AG04450 (cell line): ENCODE data around the gene MLH3. TPM values are rescaled to one million over a fixed set of nuclear protein-coding genes. Genes with fewer than 3 reads are reported as not detected.
"Not testable (repeated sequence)": the region's sequence is repeated elsewhere in the genome, so short reads cannot be mapped to it uniquely, and the experiment has no call there.

ENCODE experiments used
- CTCF ChIA-PET: fragments of 300-600, 350-600 bp; formaldehyde crosslinking; extraction: SDS; loops from one replicate; lab custom pipeline; 2022; ENCODE audit warnings: antibody characterized with exemption, inconsistent platforms; lab: Charles Lee
- POLR2A ChIA-PET: fragments of 350-600 bp; formaldehyde crosslinking; extraction: SDS; loops from one replicate; lab custom pipeline; 2021; ENCODE audit warnings: antibody characterized with exemption, inconsistent platforms; lab: Yijun Ruan, JAX
- DNase-seq: peaks from one replicate; pipeline ENCODE4 v3.0.0-alpha.2; 2011; ENCODE audit warnings: low read depth, low spot score
- H3K27ac ChIP-seq: one replicate; pipeline ENCODE4 v1.5.1; 2012; ENCODE audit warnings: low read depth, low read length, control low read depth
- H3K27me3 ChIP-seq: one replicate; pipeline ENCODE4 v1.6.0; 2012; ENCODE audit warnings: low read length; ENCODE audit not compliant: control insufficient read depth, insufficient read depth
- H3K4me3 ChIP-seq: 2 replicates; pipeline ENCODE4 v1.5.1; 2011; ENCODE audit warnings: mild to moderate bottlenecking, low read depth, low read length, control low read depth
- H3K9me3 ChIP-seq: 2 replicates; pipeline ENCODE4 v1.5.1; 2012; ENCODE audit warnings: low read length; ENCODE audit not compliant: control insufficient read depth, insufficient read depth
- polyA plus RNA-seq: library from polyadenylated mRNA; depleted of rRNA; stranded (reverse); fragments of >200 nt; gene quantifications from 2 replicates; pipeline ENCODE4 v1.2.3, GENCODE V29; 2011
- TF ChIP-seq, protein P1 (sequence below): IDR thresholded peaks from 2 replicates; pipeline ENCODE4 v1.5.1; 2011; ENCODE audit warnings: low read depth, low read length, control low read depth, inconsistent platforms

The MLH3 gene
- polyA plus RNA-seq, 1 experiment: 16.2 TPM

DNA sequence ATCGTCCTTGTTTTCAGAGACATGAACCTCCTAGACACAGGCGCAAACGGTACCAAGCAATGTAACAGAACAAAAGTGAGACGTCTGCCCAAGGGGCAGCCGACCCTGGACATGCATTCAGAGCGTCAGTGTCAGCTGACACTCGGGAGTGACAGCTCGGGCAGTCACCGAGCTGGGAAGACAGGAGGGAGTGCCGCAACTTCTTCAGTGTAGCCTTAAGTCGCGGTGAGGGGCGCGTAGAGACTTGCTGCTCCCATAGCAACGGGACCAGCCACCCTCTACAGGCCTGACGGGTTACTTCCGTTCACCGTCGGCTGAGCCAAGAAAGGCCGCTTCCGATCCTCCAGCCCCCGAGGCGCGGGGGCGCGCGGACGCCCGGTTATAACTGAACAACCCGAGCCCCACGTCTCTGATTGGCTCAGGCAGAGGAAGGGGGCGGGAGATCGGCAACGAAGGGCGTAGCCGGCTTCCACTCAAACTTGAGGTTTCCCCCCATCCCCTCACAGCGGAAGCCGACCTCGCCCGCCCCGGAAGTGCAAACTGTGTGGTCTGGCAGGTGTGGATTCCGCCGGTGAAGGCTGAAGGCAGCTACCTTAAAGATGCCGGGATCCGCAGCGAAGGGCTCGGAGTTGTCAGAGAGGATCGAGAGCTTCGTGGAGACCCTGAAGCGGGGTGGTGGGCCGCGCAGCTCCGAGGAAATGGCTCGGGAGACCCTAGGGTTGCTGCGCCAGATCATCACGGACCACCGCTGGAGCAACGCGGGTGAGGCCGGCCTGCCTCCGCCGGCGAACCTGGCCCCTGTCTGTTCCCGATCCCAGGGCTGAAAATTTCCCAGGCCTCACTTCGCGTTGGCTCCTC is 48.6 kb downstream of the MLH3 start, which contains the start of gene EIF2B2:
TSS of gene EIF2B2 (plus strand) at position 530 of the 858 bp plus-strand sequence. CDS start at position 600, 70 bp downstream.
- TF ChIP-seq, protein P1, sequence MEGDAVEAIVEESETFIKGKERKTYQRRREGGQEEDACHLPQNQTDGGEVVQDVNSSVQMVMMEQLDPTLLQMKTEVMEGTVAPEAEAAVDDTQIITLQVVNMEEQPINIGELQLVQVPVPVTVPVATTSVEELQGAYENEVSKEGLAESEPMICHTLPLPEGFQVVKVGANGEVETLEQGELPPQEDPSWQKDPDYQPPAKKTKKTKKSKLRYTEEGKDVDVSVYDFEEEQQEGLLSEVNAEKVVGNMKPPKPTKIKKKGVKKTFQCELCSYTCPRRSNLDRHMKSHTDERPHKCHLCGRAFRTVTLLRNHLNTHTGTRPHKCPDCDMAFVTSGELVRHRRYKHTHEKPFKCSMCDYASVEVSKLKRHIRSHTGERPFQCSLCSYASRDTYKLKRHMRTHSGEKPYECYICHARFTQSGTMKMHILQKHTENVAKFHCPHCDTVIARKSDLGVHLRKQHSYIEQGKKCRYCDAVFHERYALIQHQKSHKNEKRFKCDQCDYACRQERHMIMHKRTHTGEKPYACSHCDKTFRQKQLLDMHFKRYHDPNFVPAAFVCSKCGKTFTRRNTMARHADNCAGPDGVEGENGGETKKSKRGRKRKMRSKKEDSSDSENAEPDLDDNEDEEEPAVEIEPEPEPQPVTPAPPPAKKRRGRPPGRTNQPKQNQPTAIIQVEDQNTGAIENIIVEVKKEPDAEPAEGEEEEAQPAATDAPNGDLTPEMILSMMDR: no peak; the same call in 1 of the 2 replicates
- CTCF ChIA-PET: interaction anchor here (1.3 to 1.9 kb wide), 3 partner anchors 58 to 141 kb away, joined by 4 to 7 read pairs (median 6); no protein-coding TSS in a partner anchor

DNA sequence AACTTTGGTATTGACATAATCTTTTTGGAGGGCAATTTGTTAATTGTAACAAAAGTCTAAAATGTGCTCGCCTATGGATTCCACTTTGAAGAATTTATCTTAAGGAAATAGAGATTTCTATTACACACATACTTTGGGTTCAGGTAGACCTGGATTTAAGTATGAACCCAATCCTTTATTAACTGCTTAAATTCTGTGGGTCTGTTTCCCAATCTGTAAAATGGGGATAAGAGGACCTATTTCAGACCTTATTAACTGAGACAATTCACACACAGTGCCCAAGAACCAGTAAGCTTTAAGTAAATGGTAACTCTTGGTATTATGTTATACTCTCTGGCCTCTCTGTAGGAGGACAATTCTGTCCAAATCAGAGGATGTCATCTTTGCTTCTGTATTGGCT is 49.4 kb downstream of the MLH3 start:
- no peaks in the 10 kb centered on the region for H3K27me3 ChIP-seq
- no peaks in the 10 kb centered on the region for H3K9me3 ChIP-seq
- TF ChIP-seq, protein P1: no peak
- POLR2A ChIA-PET: no interaction called here
- no peak overlapping the region for H3K27ac ChIP-seq
- CTCF ChIA-PET: interaction anchor here (0.8 to 1.1 kb wide), 3 partner anchors 57 to 140 kb away, joined by 3 to 4 read pairs (median 3); no protein-coding TSS in a partner anchor
- H3K4me3 ChIP-seq: peak overlapping the region; percentile 91
- no peak for DNase-seq

More for the DNA sequence above, 48.6 kb downstream of the MLH3 start, which contains the start of gene EIF2B2:
- no peaks in the 10 kb centered on the region for H3K9me3 ChIP-seq
- H3K27ac ChIP-seq: peak within 1 kb of the TSS; percentile 71
- POLR2A ChIA-PET: interaction anchor here (0.6 to 1.6 kb wide), 2 partner anchors 21 to 61 kb away, joined by 3 to 8 read pairs; no protein-coding TSS in a partner anchor
- DNase-seq: peak; percentile 85
- peak within 1 kb of the TSS; percentile 91 for H3K4me3 ChIP-seq
- H3K27me3 ChIP-seq: no peaks in the 10 kb centered on the region

- TF ChIP-seq, protein P1: no peak
- ChIA-PET CTCF (interaction anchor here (0.8 to 1.1 kb wide), 3 partner anchors 57 to 139 kb away, joined by 3 to 4 read pairs (median 3); no protein-coding TSS in a partner anchor), POLR2A (no interaction called here)
- H3K27me3 ChIP-seq: no peaks in the 10 kb centered on the region
- no peaks in the 10 kb centered on the region for H3K9me3 ChIP-seq
- H3K27ac ChIP-seq: no peak overlapping the region
- DNase-seq: no peak
- no peak overlapping the region for H3K4me3 ChIP-seq
Measured at GRCh38 chr14:75001261-75001660, 50.0 kb downstream of the MLH3 start.

DNA sequence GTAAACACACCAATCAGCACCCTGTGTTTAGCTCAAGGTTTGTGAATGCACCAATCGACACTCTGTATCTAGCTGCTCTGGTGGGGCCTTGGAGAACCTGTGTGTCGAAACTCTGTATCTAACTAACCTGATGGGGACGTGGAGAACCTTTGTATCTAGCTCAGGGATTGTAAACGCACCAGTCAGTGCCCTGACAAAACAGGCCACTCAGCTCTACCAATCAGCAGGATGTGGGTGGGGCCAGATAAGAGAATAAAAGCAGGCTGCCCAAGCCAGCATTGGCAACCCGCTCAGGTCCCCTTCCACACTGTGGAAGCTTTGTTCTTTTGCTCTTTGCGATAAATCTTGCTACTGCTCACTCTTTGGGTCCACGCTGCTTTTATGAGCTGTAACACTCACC is 55.5 kb downstream of the MLH3 start:
- H3K4me3 ChIP-seq, CTCF ChIA-PET, H3K27me3 ChIP-seq, DNase-seq, H3K9me3 ChIP-seq, POLR2A ChIA-PET, H3K27ac ChIP-seq: not testable (repeated sequence)

- CTCF ChIA-PET, POLR2A ChIA-PET, H3K27me3 ChIP-seq, H3K27ac ChIP-seq, H3K9me3 ChIP-seq, DNase-seq, H3K4me3 ChIP-seq: not testable (repeated sequence)
Measured at GRCh38 chr14:74994182-74994581, 57.1 kb downstream of the MLH3 start.

DNA sequence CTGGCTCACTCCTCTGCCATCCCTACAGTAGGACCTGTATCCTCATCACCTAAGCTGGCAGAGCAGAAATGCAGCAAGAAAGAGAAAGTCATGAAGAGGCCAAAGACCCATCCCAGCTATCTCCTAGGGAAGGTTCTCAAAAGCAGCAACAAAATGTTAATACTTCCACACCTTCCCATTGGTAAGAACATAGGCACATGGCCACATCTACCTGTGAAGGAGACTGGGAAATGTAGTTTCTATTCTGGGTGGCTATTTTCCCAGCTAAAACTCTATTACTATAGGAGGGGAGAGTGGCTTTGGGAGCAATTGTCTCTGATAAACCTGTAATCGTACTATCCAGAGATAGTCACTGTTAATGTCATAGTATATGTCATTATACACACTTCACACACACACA is 62.3 kb downstream of the MLH3 start:
- no peak overlapping the region for H3K27ac ChIP-seq

More for the DNA sequence above, 62.3 kb downstream of the MLH3 start:
- H3K4me3 ChIP-seq: no peak overlapping the region
- POLR2A ChIA-PET: no interaction called here
- DNase-seq: no peak
- CTCF ChIA-PET: no interaction called here
- no peaks in the 10 kb centered on the region for H3K27me3 ChIP-seq
- no peaks in the 10 kb centered on the region for H3K9me3 ChIP-seq
- TF ChIP-seq, protein P1: no peak
